Epidermal melanocyte (primary cell): ENCODE measurements around the gene PHC2.

Experiments
- DNase-seq: peaks from one replicate; pipeline ENCODE4 v3.0.0; 2011; ENCODE audit warnings: low spot score; ENCODE audit not compliant: insufficient read length

PHC2 gene

DNA sequence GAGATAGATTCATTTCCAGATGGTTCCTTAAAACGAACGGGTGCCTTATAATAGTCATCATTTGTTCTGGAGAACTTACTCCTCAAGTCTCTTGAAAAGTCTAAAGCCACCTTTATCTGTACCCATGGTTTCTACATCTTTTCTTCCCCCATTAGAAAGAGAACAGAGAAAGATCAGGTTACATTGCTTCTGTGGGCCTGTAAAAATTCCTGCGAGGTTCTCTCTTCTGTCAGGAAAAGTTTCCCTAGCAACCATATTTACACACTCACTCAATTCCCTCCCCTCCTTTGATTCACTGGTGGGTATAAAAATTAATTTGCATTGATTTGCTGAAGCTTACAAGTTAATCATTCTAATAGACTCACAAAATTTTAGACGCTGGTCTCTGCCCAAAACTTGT is 6.7 kb downstream of the PHC2 start:
- DNase-seq = no peak

DNA sequence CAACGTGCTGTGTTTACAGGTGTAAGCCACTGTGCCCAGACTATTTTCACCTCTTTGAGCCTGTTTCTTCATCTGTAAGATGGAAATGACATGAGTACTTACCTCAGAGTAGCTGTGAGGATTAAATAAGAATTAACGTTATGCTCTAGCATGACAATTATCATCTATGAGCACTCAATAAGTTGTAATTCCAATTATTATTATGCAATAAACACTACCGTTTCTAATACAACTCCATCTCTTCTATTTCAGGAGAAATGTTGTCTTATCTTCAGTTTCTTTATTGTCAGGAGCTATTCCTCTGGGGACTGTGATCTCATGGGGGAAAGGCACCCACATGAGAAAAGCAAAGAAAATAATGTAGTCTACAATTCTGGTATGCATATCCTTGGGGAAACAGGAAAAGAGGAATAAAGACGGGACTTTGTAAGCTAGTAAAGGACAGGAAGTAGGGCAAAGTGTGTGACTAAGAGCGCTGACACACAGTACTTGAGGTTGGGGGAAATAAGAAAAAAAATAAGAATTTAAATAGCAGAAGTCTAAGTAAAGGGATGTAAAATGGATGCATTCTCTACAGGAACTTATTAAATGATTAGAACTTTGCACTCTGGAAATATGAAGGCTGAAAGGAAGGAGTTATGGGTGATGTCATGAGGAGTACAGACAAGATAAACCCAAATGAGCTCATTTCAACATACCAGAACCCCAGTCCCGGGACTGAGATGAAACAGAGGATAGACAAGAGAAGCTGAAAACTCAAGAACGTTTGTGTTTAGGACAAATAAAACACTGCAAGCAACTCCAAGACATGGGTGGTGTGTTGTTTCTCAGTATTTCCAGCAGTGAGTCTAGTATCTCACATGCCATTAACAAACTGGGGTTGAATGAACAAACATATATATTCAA is 9.8 kb downstream of the PHC2 start:
- DNase-seq = no peak

DNA sequence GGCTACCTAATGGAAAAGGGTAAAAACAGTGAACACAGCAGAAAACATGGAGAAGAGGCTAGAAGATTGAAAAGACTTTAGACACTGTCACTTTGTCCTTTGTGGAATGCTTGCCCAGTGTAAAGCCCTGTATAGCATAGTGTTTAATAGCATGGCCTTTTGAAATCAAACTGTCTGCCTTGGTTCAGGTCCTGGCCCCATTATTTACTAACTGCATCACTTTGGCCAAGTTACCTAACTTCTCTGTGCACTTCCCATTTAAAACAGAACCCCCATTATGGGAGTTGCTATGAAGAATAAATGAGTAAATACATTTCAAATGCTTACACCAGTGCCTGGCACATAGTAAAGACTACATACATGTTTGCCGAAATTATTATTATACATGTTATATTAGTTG is 12.1 kb downstream of the PHC2 start:
- no peak for DNase-seq

DNA sequence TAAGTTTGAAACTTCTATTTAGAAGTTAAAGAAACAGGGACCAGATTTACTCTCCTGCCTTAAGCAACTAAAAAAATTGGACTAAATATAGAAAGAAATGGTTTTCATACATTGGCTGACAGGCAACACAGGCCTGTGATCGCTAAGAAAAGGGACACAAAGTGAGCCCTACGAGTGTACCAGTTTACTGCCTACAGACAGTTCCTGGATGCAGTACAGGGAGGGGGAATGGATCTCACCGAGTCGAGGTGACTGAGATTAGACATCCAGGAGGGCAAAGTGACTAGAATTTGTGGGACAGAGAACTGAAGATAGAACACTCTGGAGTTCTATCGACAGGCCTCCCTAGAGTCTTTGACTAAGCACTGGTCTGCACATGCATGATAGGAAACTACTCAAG is 16.0 kb downstream of the PHC2 start:
- DNase-seq = no peak

DNA sequence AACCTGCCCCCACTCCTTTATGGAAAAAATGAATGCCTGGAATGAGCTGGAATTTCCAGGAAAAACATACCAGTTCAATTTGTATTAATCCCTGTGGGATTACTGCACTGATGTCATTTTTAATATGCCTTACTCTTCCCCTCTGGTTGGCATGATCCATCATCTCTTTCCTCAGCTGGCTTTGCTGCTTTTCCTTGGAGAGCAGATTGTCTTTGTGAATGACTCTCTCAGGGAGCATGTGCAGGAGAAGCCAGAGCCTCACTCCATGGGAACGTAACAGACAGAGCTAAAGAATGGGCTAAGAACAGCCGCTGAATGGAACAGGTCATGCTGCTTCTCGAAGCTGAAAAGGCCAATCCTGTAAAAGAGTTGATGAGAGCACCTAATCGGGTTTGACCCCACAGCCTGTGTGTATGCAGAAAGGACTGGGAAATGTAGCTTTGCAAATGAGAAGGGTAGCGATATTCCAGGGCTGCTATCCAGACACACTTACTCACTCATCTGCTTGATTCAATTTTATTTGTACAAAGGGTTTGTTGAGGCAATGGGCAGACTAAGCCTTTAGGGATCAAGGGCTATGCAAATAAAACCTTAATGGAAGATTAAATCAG is 20.7 kb downstream of the PHC2 start:
- no peak for DNase-seq

DNA sequence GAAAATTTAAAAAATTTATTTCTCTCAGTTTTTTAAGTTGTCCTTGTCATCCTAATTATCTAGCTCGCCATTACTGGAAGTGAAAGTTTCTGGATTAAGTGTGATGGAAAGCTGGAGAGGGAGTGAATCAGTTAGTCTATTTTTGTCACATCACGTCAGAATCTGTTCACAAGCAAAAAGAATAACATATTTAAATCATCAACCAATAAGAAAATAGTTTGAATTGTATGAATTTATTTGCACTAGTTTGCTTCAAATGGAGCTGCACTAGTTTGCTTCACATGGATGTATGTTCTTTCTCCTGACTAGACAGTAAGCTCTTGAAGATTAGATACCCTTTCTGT is 22.8 kb downstream of the PHC2 start:
- DNase-seq = no peak

DNA sequence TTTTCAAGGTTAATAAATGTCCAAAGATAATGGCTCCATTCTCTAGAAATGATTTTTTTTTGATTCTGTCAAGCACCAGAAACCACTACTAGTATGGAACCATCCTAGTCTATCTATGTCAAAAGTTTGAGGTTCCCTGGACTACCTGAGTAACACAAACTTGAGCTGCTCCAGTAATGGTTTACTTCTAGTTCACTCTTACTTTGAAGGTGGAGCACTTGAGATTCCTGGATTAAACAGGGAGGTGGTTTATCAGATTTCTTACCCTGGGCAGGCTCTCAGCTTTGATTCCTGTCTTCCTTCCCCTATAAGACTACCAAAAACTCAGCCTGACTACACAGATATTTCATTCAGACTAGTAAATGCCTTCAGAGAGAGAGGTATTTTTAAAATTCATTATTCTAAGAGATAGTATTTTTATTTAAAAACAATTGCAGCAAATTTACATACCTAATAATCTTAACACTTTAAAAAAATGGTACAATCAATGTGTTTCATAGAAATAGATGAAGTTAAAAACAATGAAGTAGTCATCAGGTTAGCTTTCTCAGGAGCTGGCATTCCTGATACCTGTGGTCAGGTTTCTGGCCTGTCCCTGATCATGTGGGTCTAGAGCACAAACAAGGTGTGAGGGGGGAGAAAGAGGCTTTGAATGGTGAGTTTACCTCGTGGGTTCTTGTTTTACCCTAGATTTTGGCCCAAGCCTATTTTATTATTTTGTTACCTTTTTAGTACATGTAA is 23.4 kb downstream of the PHC2 start:
- DNase-seq = no peak

DNA sequence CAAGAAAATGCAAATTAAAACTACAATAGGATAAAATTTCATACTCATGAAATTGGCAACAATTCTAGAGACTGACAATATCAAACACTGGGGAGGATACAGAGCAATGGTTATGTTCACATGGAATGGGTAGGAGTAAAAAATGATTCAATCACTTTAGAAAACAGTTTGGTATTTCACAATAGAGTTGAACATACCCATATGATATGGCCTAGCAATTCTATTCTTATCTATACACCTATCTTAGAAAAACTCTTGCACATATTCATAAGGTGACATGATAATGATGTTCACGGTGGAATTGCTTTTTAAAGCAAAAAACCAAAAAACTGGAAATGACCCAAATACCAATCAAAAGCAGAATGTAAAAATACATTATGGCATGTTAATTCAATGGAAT is 28.7 kb downstream of the PHC2 start:
- DNase-seq = no peak

DNA sequence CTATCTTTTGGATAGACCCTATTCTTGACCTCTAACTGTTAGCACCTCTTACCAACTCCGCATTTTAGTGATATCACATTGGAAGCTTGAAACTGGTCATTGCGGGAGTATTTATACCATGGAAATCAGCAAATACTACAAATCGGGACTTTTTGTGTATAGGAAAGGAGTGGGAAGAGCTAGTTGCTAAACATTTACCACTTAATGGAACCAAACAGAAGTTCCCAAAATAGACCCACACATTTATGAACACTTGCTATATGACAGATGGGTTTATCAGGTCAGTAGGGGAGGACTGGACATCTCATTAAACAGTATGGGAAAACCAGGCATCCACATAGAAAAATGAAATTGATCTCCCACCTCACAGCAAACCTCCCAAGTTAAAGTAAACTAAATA is 29.4 kb downstream of the PHC2 start:
- no peak for DNase-seq

DNA sequence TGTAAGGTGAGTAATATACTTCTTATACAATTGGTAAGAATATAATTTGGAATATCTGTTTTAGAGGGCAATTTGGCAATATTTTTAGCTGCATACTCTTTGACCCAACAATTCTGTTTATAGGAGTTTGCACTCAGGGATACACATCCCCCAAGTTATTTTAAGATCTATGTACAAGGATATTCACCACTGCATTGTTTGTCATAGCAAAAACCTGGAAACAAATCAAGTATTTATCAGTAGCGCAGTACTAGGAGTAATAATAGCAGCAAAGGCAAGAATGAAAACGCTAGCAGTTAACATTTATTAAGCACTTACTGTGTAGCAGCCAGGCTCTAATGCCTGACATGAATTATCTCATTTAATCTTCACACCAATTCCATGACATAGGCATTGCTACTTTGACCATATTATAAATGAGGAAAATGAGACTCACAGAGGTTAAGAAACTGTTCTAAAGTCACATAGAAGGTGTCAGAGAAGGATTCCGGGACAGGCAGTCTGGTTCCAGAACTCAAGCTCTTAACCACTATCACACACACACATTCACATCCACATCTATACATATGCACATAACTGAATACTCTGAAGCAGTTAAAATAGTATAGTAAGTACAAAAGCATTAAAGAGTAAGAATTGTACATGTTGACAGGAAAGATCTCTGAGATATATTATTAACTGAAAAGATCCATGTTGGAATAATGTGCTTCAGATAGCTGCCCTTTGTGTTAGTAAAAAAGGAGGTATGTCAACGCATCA is 30.6 kb downstream of the PHC2 start:
- DNase-seq = no peak

DNA sequence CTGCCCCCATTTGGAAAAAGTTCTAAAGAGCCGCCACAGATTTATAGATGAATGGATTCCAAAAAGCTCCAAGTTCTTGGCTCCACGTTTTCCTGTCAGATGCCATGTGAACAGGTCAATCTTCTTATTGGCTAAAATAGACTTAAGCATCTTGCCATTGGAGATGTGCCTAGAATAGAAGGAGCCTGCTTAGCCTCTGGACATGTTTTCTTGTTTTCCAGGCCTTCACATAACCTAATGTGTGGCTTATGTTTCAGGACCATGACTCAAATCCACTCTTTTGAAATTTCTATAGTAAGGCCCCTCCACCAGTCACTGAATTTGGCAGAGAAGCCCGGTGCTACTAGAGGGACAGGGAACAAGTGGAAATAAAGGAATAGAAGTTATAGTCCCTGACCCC is 31.5 kb downstream of the PHC2 start:
- DNase-seq = no peak

DNA sequence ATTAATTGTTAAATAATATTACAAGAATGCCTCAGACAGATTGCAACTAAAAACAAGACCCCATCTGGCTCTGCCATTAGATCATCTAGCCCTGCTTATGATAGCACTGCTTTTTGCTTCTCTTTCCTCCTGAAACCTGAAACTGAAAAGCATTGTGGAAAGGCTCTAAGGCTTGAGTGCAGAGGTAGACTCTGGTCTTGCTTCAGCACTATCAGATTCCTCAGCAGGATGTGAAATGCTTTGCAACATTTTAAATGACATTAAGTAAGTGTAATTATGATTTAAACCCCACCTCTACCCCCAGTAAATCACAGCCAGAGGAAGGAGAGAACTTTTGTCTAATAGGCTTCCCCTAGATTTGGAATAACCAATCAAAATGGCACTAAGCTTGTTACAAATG is 32.9 kb downstream of the PHC2 start:
- DNase-seq = no peak

DNA sequence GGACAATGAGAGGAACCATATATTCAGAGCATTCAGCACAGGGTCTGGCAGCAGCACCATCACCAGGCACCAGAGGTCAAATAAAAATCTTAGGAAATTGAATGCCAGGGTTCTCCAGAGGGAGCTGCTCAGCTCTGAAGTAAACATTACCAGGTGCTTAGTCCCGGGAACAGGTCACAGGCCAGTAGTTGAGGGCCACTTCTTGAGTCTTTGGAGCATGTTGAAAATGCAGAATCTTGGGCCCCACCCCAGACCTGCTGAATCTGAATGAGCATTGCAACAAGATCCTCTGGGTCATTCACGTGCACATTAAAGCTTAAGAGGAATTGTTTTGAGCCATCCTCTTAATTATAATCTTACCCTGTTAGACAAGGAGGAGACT is 33.8 kb downstream of the PHC2 start:
- DNase-seq = no peak

DNA sequence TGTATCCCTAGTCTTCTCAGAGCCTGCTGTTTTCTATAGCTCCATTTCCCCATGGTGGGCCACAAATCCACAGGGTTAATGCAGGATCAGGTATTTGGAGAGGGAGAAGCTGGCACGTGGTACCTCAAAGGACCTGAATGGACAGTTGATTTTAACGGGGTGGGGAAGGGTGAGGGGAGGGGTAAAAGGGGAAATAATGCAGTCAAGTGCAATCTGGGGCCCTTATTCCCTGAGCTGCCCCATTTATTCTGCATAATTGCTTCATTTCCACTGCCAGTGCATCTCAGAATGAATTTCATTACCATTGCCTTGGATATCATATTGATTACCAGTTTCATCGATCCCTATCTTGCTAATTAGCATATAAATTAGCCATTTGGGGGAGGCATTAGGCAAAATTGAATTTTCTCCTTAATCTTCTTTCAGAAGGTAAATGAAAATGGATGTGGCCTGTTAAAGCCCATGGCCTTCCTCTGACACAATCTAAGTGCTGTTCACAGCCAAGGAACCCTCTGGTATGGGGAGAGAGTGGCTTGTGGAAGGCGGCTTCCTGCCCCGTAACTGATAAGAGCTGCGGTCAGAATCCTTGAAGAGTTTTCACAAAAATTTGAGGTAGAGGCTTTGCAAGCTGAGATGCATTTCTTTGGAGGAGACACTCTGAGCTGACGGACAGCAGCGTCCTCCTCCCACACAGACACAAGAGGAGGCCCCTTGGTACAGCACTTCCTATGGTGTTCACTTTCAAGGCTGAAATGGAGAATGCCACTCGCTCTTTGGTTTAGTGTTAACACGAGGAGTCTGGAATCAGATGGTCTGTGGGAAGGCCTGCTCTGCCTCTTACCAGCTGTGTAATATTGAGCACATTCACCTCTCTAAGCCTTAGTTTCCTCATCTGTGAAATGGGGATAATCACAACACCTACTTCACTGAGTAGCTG is 34.4 kb downstream of the PHC2 start:
- DNase-seq = no peak

DNA sequence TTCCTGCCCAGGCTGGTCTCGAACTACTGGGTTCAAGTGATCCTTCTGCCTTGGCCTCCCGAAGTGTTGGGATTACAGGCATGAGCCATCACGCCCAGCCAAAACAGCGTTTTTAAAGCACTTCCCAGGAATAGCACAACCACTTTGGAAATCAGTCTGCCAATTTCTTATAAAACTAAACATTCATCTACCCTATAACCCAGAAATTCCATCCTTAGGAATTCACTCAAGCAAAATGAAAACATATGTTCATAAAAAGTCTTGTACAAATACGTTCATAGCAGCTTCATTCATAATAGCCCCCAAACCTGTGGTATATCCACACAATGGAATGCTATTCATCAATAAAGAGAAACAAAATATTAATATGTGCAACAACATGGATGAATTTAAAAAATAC is 36.1 kb downstream of the PHC2 start:
- DNase-seq = no peak

DNA sequence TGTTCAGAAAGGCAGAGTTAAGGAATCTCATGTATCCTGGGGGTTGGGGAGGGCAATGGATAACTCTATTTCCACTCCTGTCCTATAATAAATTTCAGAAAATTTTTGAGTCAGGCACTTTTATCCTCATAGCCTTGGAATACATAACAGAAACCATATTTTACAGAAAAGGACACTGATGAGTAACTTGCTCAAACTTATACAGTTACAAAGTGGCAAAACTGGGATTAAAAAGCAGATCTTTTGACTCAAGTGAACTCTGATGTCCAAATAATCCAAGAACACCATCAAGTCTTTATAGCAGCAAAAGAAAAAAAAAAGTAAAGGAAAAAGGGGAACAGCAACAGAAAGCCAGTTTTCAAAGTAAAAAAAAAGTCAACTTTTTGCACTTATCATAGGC is 36.9 kb downstream of the PHC2 start:
- DNase-seq = no peak

DNA sequence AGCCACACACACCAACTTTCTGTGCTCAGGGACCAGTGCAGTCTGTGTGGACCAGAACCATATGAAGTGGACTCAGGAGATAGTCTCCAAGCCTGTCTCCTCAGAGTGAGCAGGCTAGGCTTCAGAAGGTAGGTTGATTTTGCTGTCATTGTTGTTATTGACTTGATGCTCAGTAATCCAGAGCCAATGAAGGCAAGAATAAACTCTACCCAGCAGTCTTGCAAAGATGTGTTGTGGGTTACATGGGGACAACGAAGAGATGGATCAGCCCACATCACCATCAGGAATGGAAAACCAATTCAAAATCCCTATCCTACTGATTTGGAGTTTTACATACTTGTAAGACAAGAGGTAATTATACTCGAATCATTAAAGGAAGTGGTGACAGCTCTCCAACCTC is 37.4 kb downstream of the PHC2 start:
- no peak for DNase-seq

DNA sequence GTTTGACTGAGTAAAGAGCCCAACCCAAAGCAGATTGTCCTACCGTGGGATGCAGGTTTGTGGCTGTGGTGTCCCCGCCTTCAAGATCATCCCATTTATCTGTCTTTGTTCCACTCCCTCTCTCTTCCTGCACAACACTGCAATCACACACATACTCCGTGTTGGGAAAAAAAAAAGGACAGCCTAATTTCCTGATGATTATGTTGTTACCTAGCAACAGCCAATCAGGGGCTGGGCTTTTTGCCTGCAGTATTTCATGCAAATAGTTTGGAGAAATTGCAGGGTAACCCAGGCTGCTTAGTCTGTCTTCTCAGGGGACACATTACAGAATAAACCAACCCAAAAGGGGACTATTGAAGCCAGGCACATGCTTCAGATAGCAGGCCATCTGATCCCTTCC is 38.3 kb downstream of the PHC2 start:
- DNase-seq = no peak

DNA sequence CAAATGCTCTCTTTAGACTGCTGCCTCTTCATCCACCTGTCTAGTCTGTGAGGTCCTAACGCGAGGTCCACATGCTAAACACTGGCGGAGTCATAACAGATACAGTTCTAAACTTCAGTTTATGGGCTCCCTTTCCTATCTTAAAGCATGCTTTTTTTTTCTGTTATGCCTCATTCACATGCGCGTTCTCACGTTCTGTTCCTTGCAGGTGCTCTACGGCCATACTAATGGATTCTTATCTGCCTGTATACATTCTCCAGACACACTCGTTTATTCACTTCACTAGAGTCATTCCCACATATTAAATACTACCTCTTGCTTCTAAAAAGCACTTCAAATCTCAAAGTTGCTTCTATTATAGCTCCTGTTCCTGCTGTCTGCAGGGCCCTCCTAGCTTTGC is 38.7 kb downstream of the PHC2 start:
- no peak for DNase-seq

DNA sequence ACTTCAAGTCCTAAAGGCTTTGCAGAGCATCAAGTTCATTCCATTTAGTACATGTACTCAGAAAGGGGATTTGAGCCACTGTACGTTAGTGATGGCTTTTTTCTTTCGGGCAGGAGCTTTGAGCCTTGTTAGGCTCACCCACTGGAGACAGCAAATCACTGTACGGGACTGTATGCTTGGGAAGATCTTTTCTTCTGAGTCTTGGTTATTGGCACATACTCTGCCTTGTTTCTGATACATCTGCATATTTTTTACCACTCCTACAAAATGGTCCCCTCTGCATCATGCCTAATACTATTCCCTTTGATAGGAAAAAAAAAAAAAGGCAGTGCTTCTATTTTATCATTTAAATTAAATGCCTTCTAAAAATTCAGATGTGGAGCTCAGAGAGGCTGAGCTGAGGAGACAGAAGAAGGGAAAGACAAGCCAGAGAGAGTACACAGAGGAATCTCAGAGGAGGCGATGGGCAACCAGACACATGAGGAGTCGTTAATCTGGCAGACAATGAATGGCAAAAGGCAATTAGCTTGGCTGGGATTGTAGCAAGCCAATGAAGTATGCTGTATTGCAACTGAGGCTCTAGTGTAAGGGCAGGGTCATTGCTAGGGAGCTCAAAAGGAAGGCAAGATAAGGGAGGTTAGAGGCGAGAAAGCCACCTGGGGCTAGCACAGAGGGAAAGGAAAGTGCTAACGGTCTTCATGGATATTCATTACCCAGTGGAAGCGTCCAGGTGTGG is 39.4 kb downstream of the PHC2 start:
- DNase-seq = no peak
